ENCODE data around the gene EXOC1L.

The EXOC1L gene, protein sequence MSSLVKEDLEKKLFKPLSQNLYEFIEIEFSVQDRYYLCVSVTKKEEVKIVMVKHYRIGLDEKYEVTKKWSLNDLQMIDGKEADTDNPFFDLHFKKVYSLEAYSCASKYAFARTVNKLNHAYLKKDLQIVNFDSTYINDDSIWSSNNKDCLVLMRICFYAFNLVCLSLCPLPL

DNA sequence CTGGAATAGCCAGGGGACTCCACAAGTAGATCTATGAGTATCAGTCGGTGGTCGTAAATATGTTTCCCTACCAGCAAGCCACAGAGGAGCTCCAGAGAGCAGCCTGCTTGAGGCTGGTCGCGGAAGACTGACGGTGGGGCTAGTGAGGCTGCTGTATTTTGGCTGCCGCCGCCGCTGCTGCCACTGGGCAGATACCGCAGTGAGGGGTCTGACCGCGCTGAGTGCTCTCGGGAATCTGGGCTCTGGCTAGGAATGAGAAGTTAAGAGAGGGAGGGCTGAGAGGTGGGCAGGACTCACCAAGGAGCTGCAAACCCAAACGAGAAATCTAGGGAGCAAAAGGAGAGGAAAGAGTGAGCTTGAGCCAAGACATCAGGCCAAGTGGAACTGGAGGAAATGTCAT is at the start of gene EXOC1L:
TSS of gene EXOC1L (plus strand) at position 157 of the 400 bp plus-strand sequence. CDS start at position 394, 237 bp downstream.
- DNase-seq: no peak

DNA sequence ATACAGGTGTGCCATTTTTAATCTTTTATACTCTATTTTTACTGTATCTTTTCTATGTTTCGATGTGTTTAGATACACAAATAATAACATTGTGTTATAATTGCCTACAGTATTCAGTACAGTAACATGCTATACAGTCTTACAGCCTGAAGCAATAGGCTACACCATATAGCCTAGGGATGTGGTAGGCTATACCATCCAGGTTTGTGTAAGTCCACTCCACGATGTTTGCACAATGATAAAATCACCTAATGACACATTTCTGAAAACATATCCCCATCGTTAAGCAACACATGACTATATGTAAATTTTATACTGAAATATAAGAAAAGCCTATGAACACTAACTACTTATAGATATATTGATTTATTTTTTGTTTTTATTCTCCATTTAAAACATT is 48.9 kb upstream of the EXOC1L start:
- DNase-seq: no peak

DNA sequence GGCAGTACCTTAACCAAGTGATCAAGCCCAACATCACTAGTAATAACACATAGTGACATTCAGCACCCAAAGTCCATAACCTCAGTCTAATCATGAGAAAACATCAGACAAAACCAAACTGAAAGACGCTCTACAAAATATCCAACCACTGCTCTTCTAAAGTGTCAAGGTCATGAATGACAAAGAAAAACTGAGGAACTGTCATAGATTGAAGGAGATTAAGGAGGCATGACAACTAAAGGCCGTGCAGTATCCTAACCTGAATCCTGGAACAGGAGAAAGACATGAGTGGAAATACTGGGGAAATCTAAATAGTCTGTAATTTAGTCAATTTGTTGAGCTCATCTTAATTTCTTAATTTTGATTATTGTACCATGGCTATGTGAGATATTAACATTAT is 38.2 kb upstream of the EXOC1L start:
- no peak for DNase-seq

DNA sequence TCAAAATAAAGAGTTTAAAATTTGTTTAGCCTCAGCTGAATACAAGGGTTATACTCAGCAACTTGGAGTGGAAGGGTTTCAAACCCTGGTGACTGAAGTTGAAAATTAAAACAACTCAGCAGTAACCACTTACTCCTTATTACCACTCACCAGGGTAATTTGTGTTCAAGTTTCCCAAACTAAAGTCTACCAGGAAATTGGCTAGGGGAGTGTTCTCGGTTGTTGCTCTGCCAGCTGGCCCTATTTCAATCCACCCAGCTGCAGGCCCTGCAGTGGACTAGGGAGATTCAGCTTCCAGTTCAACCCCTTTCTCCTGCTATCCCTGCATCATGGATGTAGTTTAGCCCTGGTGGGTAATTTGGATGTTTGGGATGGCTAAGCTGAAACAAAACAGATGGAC is 37.8 kb upstream of the EXOC1L start:
- peak in 1 of 2 experiments; percentile 22 for DNase-seq

DNA sequence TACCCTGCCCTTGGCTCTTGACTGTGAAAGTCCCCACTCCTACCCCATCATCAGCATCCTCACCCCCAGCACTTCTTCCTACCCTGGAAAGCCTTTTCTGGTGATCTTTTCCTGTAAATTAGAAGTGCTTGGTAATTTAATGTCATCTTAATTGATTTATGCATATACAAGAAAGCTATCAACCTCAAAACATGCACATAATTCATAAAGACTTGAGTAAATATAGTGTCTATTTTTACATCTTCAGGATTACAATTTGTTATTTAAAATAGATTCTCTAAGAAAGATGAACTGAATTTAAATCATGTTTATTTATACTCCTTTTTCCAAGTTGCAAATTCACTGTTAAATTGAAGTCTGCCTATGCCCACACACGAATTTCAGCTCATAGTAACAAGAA is 36.0 kb upstream of the EXOC1L start:
- no peak for DNase-seq

DNA sequence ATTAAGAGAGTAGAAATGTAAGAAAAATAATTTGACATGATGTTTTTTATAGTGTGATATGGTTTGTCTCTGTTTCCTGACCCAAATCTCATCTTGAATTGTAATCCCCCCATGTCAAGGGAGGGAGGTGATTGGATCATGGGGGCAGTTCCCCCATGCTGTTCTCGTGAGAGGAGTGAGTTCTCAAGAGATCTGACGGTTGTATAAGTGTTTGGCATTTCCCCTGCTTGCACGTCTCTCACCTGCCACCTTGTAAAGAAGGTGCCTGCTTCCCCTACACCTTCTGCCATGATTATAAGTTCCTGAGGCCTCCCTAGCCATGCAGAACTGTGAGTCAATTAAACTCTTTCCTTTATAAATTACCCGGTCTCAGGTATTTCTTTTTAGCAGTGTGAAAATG is 34.8 kb upstream of the EXOC1L start:
- DNase-seq: no peak

DNA sequence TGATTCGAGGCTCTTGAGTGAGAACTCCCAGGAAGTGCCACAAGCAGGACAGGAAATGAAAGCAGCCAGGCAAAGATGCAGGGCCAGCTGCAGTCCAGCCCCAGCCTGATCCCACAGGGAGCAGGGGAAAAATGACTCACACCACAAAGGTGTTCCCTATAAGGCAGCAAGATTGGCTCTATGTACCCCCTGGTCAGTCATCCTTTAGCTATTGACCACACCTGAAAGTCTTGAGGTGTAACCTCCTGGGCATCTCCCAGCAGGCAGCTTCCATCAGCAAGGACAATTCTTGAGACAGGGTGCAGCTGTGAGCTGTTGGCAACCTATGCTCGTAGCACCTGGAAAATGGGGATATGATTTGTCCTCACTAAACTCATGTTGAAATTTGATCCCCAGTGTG is 27.9 kb upstream of the EXOC1L start:
- no peak for DNase-seq

DNA sequence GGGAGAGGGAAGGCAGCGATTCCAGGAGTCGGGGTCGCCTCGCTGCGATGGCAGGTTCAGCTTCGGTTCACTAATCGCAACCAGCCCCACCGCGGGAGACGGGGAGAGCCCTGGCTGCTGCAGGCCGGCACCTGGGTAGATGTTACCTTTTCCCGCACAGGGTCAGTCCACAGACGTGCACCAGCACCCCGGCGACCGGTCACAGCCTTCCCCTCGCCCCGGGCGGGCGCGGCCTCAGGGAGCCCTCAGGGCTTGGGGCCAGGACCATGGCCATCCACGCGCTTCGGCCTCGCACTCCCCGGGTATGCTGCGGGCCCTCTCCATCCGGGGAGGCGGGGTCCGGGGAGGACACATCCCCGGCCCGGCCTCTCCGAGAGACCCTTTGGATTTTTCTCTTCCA is 26.1 kb upstream of the EXOC1L start:
- no peak for DNase-seq

DNA sequence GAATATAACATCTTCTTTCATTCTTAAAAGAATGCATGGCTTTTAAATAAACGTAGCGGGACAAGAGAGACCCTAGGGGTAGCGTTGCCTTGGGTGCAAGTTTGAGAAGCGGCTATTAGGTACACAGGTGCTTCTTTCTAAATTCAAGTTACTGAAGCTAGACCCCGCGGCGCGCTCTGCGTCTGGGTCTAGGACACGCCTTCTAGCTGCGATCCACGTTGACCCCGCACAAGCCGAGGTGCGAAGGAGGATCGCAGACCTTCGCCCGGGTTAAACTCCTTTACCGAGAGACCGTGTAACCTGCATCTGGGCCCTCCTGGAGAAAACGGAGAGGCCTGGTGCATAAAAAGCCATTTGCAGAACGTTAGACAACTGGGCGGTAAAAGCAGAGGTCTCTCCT is 25.5 kb upstream of the EXOC1L start:
- no peak for DNase-seq

DNA sequence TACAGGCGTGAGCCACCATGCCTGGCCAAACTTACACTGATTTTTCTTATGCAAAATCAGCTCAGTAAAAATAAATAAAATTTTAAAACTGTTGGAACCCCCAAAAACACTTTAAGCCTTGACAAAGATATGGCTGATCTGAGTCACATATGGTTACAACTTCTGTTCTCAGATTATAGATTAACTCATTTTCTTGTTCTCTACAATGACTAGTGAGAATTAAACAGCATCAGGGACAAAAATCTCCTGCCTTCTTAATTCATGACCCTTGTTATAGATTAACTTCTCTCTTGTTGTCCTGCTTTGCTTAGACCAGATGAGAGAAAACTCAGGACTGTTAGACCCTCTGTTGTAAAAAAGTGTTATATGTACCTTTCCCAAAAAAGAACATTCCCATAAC is 24.2 kb upstream of the EXOC1L start:
- DNase-seq: no peak

DNA sequence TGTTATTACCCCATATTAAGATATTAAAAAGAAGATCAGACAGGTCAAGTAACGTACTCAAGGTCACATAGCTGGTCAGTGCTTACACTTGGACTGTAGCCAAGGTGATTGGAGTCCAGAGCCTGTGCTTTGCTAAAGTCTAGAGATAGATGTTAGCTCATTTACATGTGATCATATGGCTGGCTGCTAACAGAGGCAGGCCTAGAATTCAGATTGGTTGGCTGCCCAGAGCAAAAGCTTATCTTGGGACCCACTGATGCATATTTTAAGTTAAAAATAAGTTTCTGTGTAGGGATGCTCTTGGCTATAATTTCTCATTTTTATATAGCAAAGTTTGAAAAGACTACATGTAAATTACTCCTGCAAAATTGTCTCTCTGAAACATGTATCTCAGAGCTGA is 18.1 kb upstream of the EXOC1L start:
- DNase-seq: no peak

DNA sequence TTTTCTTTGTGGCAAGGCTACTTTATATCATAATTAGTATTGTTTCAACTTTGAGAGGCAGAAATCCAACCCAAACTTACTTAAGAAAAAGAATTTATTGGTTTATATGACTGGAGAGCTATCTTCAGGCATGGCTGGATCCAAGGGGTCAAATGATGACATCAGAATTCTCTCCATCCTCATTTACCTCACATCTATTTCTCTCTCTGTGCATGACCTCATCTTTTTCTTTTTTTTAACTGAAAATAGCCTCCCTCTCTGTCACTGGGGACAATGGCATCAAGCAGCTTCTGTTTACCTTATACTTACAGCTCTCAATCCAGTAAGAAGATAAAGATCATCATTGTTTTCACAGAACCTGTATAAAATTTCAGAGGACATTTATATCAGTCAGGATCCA is 12.0 kb upstream of the EXOC1L start:
- DNase-seq: peak in 1 of 2 experiments; percentile 1

DNA sequence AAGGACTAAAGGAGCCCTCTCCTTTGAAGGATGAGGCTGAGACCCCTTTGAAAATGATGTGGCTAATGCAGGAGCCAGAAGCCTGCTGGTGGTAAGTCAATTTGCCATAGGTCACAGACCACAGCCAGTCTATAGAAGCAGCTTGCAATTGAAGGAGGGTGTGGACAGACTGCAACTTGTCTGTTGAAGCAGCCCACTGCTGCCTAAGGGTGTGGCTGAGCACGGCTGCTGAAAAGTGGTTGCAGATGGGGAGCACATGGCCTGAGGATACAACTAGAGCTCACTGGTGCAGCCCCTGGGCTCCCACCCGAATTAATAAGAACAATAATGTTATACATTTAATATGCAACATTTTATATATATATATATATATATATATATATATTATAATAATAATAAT is 11.4 kb upstream of the EXOC1L start:
- no peak for DNase-seq

DNA sequence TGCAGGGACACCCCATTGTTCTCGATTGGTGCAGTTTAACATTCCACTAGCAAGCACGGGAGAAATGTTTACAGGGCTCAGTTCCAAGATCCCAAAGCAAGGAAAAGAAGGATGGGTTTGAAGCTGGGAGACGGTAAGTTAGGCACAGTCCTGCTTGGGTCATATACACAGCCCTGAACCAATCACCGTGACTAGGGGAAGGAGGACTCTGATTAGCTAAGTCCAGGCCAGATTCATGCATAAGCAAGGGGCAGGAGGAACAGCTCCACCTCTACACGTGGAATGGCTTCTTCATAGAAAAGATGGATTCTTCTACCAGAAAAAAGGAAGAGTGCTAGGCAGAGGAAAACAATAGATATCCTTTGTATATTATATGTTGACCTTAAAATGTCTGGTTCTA is 11.0 kb upstream of the EXOC1L start:
- DNase-seq: no peak

DNA sequence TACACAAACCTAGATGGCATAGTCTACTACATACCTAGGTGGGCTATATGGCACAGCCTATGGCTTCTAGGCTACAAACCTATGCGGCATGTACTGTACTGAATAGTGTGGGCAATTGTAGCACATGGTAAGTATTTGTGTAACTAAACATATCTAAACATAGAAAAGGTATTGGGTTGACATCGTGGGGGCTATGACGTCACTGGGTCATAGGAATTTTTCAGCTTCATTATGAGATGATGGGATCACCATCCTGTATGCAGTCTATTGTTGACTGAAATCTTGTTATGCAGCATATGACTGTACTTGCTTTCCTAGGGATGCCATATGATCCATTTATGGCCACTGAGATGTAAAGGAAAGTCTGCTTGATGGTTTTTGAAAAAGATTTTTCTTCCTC is 1.9 kb upstream of the EXOC1L start:
- DNase-seq: no peak

DNA sequence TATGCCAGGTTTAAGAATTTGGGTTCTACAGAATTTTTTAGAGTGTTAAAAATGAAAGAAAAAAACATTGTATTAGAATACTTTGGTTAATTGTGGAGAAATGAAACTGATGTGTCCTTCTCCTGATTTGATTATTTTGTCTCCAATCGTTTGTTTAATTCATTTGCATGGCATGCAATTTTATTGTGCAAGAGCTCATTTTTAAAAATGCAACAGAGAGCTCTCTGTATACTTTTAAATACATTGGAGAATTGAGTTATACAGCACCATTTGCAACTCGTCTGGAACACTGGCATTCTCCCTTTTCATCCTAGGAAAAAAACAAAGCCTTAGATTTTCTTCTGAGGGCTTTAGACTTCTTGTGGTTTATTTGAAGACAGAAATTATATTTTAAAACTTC is 689 bp downstream of the EXOC1L start:
- no peak for DNase-seq

DNA sequence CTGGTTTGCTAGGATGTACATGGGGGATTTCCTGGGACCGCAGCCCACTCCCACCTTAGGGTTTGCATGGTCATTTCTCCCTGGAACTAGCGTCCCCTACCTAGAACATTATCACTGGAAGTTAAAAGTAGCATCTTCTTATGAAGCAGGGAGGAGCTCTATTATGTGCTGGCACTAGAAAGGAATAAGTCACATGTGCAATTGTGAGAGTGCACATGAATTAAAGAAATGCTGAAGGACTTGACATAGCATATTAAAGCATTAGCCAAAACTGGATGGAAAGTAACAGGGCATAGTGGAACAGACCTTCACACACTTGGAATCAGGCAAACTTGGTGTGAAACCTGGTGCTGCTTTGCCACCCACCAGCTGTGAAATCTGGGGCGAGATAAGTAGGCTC is 2.7 kb downstream of the EXOC1L start:
- DNase-seq: no peak

DNA sequence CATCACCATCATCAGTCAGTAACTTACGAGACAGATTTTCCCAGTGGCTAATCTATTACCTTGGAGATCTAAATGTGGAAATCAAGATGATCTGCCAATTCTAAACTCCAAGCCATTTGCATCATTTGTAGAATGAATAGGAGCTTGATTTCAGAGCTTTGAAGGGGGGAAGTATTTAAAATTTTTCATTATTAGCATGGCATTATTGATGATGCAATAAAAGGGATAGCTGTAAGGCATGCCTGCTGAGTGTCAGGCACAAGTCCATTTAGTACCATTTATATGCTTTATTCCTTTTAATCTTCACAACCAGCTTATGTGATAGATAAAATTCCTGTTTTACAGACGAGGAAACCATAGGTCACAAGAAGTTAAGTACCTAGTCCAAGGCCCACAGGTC is 5.3 kb downstream of the EXOC1L start:
- DNase-seq: no peak

DNA sequence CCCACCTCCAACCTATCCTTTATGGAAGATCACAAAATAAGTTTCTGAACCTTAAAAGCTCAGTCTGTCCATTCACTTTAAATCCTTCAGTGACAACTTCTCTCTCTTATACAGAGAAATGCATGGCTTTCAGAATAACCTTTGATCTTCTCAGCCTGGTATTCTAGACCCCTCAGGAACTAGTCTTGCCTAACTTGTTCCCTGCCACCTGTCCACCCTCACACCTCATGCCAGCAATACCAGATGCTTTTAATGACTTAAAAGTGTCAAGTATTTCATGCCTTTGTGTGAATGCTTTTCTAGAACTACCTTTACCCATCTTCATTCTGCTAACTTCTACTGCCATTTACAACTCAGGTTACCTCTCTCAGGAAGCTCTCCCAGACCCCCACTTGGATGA is 7.4 kb downstream of the EXOC1L start:
- no peak for DNase-seq

DNA sequence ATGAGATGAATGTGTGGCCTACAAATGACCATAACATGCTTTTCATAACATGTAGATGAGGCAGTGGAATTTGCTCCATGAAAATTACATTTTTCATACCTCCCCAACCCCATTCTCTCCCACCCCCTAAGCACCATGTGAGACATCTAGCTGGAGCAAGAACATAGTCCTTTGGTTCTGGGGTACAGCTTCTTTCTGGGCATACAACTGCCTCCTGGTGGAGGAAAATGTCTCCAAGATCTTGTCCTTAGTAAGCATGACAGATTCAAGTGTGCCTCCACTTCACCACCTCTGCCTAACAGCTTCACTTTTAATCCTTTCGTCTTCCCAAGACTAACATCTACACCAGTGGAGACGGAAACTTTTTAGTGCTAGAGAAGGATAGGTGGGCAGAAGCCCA is 8.0 kb downstream of the EXOC1L start:
- no peak for DNase-seq

DNA sequence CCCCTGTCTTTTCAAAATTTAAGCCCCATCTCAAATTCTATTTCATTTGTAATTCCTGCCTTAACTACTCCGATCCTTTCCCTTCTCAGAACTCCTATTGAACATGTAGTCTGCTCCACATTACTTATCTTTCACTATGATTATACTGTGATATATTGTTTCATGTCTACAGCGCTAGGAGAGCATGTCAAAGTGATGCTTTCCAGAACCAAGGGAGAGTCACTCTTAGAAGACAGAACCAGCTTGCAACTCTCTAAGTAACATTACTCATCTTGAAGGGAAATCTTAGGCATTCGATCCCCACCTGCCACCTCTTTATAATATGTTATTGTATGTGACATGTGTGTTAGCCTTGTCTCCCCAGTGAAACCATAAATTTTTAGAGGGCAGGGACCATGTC is 10.5 kb downstream of the EXOC1L start:
- DNase-seq: no peak

DNA sequence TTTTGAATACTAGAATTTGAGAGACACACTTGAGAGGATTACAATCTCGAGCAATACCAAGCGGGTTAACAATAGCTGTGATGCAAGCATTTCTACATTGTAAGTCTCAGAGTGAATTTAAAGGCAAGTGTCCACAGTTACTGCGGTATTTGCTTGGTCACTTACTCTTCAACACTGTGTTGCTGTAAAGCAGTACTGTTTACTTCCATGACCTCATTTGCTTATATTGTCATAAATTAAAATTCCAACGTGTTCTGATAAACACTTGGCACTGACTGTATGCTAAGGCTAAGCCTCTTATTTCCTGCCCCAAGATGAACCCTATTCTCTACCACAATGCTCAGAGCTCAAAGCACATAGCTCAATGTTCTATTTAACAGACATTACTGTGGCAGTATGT is 11.1 kb downstream of the EXOC1L start:
- DNase-seq: no peak

DNA sequence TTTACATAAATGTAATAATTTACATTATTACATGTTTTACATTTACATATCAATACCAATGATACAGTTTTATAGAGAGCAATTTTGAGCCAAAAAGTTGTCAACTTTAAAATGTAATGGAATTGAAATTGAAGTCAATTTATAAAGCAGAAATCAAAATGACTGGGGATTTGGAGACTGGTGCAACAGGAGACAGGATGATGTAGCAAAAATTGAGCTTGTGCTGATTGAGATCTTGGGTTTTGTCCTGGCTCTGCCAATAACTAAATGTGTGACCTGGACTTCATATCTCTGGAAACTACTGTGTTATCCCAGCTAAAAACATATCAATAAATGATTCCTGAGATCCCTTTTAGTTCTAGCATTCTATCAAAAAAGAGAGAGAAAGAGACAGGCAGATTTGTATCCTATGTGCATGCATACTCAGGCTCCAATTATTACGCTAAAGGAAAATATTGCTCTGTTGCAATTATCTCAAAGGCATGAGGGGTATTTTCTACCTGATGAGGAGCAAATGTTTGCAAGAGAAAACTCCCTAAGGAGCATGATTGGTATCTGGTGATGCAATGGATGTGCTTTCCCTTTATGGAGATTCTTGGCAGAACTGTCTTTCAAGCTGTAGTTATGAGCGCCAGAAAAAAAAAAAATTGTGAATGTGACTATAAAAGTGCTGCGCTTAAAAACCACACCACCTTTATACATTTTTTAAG is 14.7 kb downstream of the EXOC1L start:
- no peak for DNase-seq

DNA sequence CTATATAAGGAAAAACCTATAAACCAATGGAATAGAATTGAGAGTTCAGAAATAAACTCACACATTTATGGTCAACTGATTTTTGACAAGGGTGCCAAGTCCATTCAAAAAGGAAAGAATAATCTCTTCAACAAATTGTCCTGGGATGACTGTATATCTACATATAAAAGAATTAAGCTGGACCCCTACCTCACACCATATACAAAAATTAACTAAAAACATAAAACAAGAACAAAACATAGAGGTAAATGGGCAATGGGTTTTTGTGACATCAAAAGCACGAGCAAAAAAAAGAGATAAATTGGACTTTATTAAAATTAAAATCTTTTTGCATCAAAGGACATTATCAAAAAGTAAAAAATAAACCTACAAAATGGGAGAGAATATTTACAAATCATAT is 18.3 kb downstream of the EXOC1L start:
- no peak for DNase-seq

DNA sequence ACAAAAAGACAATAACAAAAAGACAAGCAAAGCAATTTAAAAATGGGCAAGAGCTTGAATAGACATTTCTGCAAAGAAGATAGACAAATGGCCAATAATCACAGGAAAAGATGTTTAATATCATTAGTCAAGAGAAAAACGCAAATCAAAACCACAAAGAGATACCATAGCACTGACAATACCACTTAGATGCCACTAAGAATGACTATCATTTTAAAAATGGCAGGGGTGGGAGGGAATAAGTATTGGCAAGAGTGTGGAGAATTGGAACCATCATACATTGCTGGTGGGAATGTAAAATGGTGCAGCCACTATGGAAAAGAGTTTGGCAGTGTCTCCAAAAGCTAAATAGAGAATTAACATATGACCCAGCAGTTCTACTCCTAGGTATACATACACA is 18.8 kb downstream of the EXOC1L start:
- DNase-seq: no peak

Measured in NCI-H2081 (cell line).